Mesothelial cell of epicardium (in vitro differentiated cells): ENCODE measurements around the gene NUP210. TPM values are rescaled to one million over a fixed set of nuclear protein-coding genes. Genes with fewer than 3 reads are reported as not detected.

Experiments used
- DNase-seq, 2 experiments: peaks; one replicate each; pipeline ENCODE4 v3.0.0; 2021; ENCODE audit warnings: low spot score in 2 of 2; ENCODE audit not compliant: unreplicated experiment in 2 of 2
- H3K27ac Mint-ChIP-seq: 2 replicates; pipeline ENCODE4 v1.8.0; 2021; ENCODE audit warnings: mixed read lengths
- H3K27me3 Mint-ChIP-seq: 2 replicates; pipeline ENCODE4 v1.8.0; 2021; ENCODE audit warnings: low read depth, mixed read lengths
- H3K36me3 Mint-ChIP-seq: 2 replicates; pipeline ENCODE4 v1.8.0; 2021; ENCODE audit warnings: mixed read lengths
- H3K4me1 Mint-ChIP-seq: 2 replicates; pipeline ENCODE4 v1.8.0; 2021; ENCODE audit warnings: mixed read lengths
- H3K4me3 Mint-ChIP-seq: 2 replicates; pipeline ENCODE4 v1.8.0; 2021; ENCODE audit warnings: mild to moderate bottlenecking, moderate library complexity, mixed read lengths
- H3K9me3 Mint-ChIP-seq: 2 replicates; pipeline ENCODE4 v1.8.0; 2021; ENCODE audit warnings: mixed read lengths
- total RNA-seq: library from RNA; stranded (reverse); gene quantifications from 3 replicates; pipeline ENCODE4 v1.2.1, GENCODE V29; 2021
- TF ChIP-seq, protein P1 (sequence below): fragments of 200-600 bp; sonication (generic); IDR thresholded peaks from one replicate; pipeline ENCODE4 v1.5.0; 2021; ENCODE audit warnings: antibody characterized with exemption; ENCODE audit not compliant: unreplicated experiment

The NUP210 gene
- total RNA-seq, 1 donor from 2014 or later: 27.9 TPM

GRCh38 chr3:13309004-13309403 lies 111.1 kb downstream of the NUP210 start:
- Mint-ChIP-seq H3K27ac (no peak overlapping the region), H3K4me1 (no peaks in the 10 kb centered on the region), H3K36me3 (no peaks in the 10 kb centered on the region), H3K9me3 (no peaks in the 10 kb centered on the region), H3K4me3 (no peak overlapping the region), H3K27me3 (no peaks in the 10 kb centered on the region)
- TF ChIP-seq, protein P1, sequence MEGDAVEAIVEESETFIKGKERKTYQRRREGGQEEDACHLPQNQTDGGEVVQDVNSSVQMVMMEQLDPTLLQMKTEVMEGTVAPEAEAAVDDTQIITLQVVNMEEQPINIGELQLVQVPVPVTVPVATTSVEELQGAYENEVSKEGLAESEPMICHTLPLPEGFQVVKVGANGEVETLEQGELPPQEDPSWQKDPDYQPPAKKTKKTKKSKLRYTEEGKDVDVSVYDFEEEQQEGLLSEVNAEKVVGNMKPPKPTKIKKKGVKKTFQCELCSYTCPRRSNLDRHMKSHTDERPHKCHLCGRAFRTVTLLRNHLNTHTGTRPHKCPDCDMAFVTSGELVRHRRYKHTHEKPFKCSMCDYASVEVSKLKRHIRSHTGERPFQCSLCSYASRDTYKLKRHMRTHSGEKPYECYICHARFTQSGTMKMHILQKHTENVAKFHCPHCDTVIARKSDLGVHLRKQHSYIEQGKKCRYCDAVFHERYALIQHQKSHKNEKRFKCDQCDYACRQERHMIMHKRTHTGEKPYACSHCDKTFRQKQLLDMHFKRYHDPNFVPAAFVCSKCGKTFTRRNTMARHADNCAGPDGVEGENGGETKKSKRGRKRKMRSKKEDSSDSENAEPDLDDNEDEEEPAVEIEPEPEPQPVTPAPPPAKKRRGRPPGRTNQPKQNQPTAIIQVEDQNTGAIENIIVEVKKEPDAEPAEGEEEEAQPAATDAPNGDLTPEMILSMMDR: no peak
- no peak for DNase-seq

GRCh38 chr3:13308380-13308801 lies 111.7 kb downstream of the NUP210 start:
- Mint-ChIP-seq H3K36me3 (no peaks in the 10 kb centered on the region), H3K4me1 (no peaks in the 10 kb centered on the region), H3K27me3 (no peaks in the 10 kb centered on the region), H3K4me3 (no peak overlapping the region), H3K27ac (no peak overlapping the region), H3K9me3 (no peaks in the 10 kb centered on the region)
- TF ChIP-seq, protein P1: no peak
- DNase-seq: peak in 1 of 2 experiments; percentile 45

DNA sequence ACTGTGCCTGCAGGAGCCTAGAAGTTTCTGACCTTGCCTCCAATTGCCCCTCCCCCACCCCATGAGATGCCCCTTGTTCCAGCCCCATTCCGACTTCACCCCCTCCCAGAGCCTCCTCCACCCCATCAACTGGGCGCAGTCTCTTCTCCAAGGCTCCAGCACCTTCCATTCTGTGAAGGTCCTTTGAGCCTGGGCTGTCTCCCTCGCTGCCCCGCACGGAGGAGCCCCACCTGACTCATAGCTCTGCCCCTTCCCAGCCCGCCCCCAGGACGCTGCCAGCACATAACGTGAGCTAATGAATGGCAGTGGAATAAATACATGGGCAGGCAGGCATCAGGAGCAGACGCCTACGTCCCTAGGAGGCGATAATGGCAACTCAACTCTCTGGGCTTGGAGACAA lies 113.1 kb downstream of the NUP210 start:
- no peak for DNase-seq
- Mint-ChIP-seq H3K9me3 (no peaks in the 10 kb centered on the region), H3K27ac (no peak overlapping the region), H3K27me3 (no peaks in the 10 kb centered on the region), H3K36me3 (no peaks in the 10 kb centered on the region), H3K4me3 (no peak overlapping the region), H3K4me1 (no peaks in the 10 kb centered on the region)
- TF ChIP-seq, protein P1: no peak

DNA sequence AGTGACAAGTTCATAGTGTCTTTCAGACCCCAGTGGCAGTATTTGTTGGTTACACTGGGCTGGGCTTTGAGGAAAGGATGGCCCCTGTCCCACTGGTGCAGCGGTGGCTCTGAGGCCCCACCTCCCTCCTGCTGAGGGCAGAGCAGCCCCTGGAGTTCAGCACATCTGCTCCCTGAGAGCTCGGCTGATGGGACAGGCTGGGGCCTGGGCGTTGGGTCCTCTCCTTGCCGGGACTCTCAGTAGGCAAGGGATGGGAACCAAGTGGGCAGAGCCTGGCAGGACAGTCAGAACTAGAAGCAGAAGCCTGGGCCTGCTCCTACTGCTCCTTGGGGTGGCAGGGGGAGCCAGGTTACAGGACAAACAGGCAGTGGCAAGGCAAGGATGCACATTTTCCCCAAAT lies 114.5 kb downstream of the NUP210 start:
- DNase-seq: no peak
- Mint-ChIP-seq H3K27ac (no peak overlapping the region), H3K9me3 (no peaks in the 10 kb centered on the region), H3K27me3 (no peaks in the 10 kb centered on the region), H3K4me1 (peaks cover 7% of the 10 kb centered on the region), H3K36me3 (no peaks in the 10 kb centered on the region), H3K4me3 (no peak overlapping the region)
- TF ChIP-seq, protein P1: no peak

DNA sequence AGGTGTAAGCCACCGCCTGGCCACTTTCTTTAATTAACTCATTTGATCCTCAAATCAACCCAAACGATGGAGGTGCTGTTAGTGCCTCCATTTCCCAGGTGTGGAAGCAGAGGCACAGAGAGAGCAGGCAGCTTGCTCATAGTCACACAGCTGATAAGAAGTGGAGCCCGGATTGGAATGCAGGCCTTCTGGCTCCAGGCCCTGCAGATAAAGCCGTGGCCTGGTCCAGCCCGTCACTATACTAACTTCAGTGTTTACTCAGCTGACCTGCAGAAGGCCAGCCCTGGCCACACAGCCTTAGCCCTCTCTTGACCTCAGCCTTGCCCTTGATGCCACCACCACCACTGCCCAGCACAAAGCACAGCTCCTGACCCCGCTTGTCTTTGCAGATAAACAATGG lies 116.7 kb downstream of the NUP210 start:
- Mint-ChIP-seq H3K27ac (no peak overlapping the region), H3K4me1 (peaks cover 7% of the 10 kb centered on the region), H3K36me3 (no peaks in the 10 kb centered on the region), H3K9me3 (no peaks in the 10 kb centered on the region), H3K4me3 (no peak overlapping the region), H3K27me3 (no peaks in the 10 kb centered on the region)
- DNase-seq: no peak
- TF ChIP-seq, protein P1: no peak
